ENCODE measurements around the gene FGF21.

Gene FGF21

DNA sequence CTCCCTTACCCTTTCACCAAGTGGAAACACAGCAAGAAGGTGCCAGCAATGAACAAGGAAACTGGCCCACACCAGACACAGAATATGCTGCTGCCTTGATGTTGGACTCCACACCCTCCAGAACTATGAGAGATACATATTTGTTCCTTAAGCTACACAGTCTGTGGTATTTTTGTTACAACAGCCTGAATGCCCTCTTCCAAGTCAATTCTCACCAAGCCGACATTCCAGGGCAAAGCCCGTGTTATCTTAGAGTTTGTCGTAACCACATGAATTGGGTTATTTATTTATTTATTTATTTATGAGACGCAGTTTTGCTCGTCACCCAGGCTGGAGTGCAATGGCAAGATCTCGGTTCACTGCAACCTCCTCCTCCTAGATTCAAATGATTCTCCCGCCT is 14.9 kb downstream of the FGF21 start:
- peak; percentile 57 for DNase-seq (ENCODE audit: low read depth)
- TF ChIP-seq, protein P1, sequence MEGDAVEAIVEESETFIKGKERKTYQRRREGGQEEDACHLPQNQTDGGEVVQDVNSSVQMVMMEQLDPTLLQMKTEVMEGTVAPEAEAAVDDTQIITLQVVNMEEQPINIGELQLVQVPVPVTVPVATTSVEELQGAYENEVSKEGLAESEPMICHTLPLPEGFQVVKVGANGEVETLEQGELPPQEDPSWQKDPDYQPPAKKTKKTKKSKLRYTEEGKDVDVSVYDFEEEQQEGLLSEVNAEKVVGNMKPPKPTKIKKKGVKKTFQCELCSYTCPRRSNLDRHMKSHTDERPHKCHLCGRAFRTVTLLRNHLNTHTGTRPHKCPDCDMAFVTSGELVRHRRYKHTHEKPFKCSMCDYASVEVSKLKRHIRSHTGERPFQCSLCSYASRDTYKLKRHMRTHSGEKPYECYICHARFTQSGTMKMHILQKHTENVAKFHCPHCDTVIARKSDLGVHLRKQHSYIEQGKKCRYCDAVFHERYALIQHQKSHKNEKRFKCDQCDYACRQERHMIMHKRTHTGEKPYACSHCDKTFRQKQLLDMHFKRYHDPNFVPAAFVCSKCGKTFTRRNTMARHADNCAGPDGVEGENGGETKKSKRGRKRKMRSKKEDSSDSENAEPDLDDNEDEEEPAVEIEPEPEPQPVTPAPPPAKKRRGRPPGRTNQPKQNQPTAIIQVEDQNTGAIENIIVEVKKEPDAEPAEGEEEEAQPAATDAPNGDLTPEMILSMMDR (conservative IDR thresholded peaks at IDR 0.05; ENCODE audit: low read depth, low read length), result no peak
- H3K4me3 ChIP-seq (ENCODE audit: low read length), result no peak overlapping the region

DNA sequence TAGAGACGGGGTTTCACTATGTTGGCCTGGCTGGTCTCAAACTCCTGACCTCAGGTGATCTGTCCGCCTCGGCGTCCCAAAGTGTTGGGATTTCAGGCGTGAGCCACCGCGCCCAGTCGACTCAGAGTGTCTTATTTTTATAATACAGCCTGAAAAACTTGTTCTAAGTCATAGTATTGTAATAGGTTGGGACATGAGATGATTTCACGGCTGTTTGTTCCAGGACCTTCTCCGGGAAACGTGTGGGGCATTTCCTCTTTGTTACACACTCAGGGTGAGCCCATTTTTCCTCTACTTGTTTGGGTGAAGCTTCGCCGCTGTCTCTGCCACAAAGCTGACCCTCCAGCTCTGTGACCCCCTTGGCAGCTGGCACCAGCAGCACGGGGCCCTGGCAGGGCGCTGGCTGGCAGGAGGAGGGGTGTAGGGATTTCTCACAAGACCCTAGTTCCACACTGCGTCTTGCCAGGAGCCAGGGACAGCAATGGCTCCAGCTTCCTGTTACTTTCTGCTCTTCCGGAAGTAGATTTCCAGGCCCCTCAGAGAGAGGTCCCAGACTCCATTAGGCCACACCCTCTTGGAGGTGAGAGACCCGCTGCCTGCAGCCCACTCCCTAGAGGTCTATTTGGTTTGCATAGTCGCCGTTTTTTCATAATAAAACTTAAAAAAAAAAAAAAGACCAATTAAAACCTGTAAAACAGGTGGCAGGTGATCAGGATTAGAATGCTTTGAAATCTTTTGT is 15.6 kb downstream of the FGF21 start:
- TF ChIP-seq, protein P1 (conservative IDR thresholded peaks at IDR 0.05; ENCODE audit: low read depth, low read length), result no peak
- H3K4me3 ChIP-seq (ENCODE audit: low read length), result no peak overlapping the region
- no peak for DNase-seq (ENCODE audit: low read depth)

DNA sequence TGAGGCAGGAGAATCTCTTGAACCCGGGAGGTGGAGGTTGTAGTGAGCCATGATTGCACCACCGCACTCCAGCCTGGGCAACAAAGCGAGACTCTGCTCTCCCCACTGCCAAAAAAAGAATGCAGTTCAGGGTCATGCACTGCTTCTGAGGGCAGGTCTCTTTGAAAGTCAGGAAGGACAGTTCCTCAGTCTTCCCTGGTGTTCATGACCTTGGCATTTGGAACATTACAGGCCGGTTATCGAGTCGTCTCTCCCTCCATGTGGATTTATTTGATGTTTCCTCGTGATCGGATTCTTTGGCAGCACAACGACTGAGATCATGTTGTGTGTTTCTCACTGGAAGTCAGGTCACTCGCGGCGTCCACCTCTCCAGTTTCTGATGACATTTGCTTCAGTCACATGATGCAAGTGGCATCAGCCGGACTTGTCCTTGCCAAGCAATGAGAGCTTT is 17.2 kb downstream of the FGF21 start:
- no peak overlapping the region for H3K4me3 ChIP-seq (ENCODE audit: low read length)
- TF ChIP-seq, protein P1 (conservative IDR thresholded peaks at IDR 0.05; ENCODE audit: low read depth, low read length), result no peak
- no peak for DNase-seq (ENCODE audit: low read depth)

DNA sequence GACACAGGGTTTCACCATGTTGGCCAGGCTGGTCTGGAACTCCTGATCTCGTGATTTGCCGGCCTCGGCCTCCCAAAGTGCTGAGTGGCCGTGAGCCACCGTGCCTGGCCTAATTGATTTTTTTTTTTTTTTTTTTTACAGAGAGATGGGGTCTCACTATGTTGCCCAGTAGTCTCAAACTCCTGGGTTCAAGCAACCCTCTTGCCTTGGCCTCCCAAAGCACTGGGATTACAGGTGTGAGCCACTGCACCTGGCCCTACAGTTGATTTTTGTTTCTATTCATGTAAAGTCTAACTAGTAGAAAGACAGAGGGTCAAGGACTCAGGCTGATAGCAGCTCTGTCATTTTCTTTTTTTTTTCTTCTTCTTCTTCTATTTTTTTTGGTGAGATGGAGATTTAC is 21.8 kb downstream of the FGF21 start:
- TF ChIP-seq, protein P1 (conservative IDR thresholded peaks at IDR 0.05; ENCODE audit: low read depth, low read length), result no peak
- H3K4me3 ChIP-seq (ENCODE audit: low read length), result no peak overlapping the region
- no peak for DNase-seq (ENCODE audit: low read depth)

DNA sequence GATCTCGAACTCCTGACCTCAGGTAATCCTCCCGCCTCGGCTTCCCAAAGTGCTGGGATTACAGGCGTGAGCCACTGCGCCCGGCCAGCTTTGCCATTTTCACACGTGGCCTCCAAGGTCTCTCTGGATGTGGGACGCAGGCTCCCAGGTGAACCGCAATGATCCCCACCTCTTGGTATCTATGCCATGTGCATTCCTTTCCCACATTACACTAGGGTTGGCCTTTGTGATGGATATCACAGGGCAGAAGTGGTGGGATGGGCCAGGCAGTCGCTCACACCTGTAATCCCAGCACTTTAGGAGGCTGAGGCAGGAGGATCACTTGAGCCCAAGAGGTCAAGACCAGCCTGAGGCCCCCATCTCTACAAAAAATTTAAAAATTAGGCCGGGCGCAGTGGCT is 22.4 kb downstream of the FGF21 start:
- DNase-seq (ENCODE audit: low read depth), result no peak
- TF ChIP-seq, protein P1 (conservative IDR thresholded peaks at IDR 0.05; ENCODE audit: low read depth, low read length), result no peak
- H3K4me3 ChIP-seq (ENCODE audit: low read length), result no peak overlapping the region

DNA sequence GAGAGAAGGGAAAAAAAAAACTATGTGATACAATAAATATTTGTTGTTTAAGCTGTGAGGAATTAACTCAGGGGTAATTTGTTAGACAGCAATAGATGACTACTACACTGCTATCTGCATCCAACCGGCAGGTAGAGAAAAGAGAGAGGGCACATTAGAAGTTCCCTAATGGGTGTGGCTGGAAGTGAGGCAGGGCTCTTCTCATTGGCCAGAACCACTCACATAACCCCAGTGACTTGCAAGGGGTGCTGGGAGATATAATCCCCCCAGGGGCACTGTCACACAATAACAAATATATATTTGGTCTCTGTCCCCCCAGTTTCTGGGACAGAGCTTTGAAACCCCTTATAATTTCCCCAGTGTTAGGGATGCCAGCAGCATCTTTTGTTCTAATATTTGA is 24.3 kb downstream of the FGF21 start:
- no peak overlapping the region for H3K4me3 ChIP-seq (ENCODE audit: low read length)
- TF ChIP-seq, protein P1 (conservative IDR thresholded peaks at IDR 0.05; ENCODE audit: low read depth, low read length), result no peak
- no peak for DNase-seq (ENCODE audit: low read depth)

Data from retinal pigment epithelial cell (primary cell).